GM18505 (cell line): ENCODE measurements around the gene DYSF.
"Not testable (repeated sequence)": the region's sequence is repeated elsewhere in the genome, so short reads cannot be mapped to it uniquely, and the experiment has no call there.

ENCODE experiments used
- ATAC-seq: cut with Tn5 transposase; IDR thresholded peaks from one replicate; pipeline ENCODE4 v1.9.1; 2021; ENCODE audit not compliant: unreplicated experiment
- POLR2A ChIP-seq: IDR thresholded peaks from 4 replicates; pipeline ENCODE4 v1.6.1; 2011; ENCODE audit warnings: borderline replicate concordance; ENCODE audit not compliant: insufficient read depth, insufficient read length; ENCODE audit errors: extremely low read depth

The DYSF gene

DNA sequence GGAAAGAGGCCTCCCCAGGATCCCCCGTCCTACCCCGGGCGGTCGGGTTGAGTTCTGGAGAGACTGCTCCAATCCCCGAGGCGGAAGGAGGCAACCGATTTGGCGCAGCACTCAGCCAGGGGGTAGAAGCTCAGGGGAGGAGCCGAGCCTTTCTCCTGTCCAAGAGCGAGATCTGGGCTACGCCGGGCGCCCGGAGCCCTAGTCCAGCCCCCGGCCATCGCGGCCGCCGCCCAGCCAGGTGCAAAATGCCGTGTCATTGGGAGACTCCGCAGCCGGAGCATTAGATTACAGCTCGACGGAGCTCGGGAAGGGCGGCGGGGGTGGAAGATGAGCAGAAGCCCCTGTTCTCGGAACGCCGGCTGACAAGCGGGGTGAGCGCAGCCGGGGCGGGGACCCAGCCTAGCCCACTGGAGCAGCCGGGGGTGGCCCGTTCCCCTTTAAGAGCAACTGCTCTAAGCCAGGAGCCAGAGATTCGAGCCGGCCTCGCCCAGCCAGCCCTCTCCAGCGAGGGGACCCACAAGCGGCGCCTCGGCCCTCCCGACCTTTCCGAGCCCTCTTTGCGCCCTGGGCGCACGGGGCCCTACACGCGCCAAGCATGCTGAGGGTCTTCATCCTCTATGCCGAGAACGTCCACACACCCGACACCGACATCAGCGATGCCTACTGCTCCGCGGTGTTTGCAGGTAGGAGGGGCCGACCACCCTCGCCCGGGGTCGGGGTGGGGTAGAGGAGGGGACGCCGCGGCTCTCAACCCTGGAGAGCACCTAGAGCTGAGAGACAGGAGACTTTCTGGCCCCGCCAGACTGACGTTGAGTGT is at the start of gene DYSF:
TSS of gene DYSF (plus strand) at position 158 of the 817 bp plus-strand sequence.
- no peak for ATAC-seq
- no peak for TF ChIP-seq POLR2A

DNA sequence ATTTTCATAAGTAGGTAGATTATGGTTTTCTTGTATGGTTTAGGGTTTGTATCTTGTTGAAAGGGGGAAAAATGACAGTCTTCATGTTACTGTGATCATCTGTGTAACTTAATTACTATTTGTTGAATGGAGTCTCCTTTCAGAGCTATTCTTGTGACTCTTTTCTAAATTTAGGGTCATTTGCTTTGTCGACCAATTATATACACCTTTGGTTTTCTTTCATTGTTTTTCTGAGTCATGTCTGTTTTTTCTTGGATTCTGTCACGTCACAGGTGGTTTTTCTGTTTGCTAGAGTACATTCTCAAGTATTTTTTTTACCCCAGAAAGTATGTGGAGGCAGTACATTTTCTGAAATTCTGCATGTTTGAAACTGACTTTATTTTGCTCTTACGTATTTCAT is 43.8 kb upstream of the DYSF start:
- no peak for TF ChIP-seq POLR2A
- no peak for ATAC-seq

DNA sequence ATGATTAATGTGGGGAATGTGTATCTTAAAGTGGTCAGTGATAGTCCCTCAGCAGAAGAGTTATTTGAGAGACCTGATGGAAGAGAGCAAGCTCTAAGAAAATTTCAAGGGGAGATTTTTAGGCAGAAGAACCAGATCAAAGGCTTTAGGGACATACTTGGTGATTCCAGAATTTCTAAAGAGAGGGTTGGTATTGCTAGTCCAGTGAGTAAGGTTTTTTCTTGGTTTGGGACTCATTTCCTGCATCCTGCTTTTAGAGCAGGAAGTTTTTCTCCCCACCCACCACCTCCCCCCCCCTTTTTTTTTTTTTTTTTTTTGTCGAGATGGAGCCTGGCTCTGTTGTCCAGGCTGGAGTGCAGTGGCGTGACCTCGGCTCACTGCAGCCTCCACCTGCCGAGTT is 42.7 kb upstream of the DYSF start:
- no peak for ATAC-seq
- TF ChIP-seq POLR2A, result no peak

DNA sequence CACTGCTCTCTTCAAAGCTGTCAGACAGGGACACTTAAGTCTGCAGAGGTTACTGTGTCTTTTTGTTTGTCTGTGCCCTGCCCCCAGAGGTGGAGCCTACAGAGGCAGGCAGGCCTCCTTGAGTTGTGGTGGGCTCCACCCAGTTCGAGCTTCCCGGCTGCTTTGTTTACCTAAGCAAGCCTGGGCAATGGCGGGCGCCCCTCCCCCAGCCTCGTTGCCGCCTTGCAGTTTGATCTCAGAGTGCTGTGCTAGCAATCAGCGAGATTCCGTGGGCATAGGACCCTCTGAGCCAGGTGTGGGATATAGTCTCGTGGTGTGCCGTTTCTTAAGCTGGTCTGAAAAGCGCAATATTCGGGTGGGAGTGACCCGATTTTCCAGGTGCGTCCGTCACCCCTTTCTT is 36.5 kb upstream of the DYSF start:
- ATAC-seq, result not testable (repeated sequence)

DNA sequence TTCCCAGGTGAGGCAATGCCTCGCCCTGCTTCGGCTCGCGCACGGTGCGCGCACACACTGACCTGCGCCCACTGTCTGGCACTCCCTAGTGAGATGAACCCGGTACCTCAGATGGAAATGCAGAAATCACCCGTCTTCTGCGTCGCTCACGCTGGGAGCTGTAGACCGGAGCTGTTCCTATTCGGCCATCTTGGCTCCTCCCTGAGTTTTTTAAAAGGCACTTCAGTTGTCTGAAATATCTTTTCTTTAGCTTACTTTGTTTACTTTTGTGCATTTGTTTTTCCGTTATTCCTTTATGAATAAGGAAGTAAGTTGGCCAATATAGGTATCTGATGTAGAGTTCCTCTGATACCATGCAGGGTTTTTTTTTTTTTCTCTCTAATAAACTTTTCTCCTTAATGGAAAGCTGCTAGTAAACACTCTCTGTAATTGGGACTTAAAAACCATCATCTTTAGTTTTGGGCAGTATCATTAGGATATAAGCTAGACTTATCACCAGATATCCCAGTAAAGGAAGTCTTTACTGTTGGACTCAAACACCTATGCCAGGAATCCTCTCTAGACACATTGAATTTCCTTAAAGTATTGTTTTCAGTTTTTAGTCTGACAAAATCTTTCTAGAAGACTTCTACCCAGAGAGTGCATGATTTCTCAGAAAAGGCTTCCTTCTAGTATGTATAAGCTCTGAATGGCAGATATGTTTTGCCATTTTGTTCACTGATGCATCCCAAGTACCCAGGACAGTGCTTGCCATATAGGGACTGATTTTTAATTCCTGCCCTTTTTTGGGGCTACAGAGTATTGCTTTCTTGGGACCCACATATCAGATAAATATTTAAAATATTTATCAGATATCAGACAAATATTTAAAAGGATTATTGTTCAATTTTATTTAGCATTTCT is 35.8 kb upstream of the DYSF start:
- TF ChIP-seq POLR2A, result no peak
- ATAC-seq, result no peak

DNA sequence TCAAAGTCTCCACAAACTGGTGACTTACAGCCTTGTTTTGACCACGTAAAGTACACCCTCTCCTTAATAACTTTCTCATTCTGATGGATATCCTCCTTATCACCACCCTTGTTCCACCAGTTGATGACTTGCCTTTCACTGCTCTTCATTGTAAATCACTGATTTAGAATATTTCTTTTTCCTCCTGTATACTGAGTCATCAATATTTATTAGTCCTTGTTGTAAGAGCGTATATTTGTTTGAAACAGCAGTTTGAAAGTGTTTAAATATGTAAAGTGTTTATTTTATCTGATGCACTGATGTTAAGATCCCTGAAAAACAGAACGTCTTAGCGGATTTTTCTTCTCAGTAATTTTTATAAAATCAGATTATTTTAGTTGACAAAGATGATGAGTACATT is 34.2 kb upstream of the DYSF start:
- no peak for ATAC-seq
- no peak for TF ChIP-seq POLR2A

DNA sequence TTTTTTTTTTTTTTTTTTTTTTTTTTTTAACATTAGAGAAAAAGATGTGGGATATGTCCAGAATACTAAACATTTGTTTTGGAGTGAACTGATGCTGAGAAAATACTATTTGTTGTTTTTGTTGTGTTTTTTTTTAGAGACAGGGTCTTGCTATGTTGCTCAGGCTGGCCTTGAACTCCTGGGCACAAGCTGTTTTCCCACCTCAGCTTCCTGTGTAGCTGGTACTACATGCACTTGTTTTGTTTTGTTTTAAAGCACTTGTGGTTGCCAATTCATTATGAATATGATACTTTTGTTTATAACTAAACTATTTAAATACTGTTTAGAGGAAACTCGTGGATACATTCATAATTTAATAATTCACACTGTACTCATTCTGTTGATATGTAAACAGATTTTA is 33.4 kb upstream of the DYSF start:
- ATAC-seq, result no peak
- no peak for TF ChIP-seq POLR2A

DNA sequence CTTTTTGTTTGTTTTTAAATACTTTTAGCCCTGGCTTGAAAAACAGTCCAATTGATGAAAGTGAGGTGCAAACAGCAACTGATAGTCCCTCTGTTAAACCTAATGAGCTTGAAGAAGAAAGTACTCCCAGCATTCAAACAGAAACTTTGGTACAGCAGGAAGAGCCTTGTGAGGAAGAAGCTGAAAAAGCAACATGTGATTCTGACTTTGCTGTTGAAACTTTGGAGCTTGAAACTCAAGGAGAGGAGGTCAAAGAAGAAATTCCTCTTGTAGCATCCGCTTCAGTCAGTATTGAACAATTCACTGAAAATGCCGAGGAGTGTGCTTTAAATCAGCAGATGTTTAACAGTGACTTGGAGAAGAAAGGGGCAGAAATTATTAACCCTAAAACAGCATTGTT is 30.6 kb upstream of the DYSF start:
- ATAC-seq, result no peak
- TF ChIP-seq POLR2A, result no peak

DNA sequence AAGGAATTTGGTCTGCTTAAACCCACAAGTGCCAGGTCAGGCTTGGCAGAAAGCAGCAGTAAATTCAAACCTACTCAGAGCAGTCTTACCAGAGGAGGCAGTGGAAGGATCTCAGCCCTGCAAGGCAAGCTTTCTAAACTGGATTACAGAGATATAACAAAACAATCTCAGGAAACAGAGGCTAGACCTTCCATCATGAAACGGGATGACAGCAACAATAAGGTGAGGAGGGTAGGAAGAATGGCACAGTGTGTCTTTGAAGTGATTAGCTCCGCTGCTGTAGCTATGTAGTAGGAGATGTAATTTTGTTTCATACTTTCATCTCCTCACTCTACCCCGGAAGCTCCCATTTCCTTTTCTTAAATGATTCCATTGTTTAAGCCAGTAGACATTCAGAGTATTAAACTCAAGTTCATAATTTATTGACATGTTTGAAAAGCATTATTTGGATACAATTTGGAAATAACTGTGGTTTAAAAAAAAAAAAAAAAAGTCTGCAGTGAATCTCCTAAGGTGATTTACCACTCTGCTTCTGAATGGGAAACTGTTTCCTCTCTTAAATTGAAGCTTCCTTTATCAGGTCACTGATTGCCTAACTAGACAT is 29.4 kb upstream of the DYSF start:
- no peak for ATAC-seq
- no peak for TF ChIP-seq POLR2A

DNA sequence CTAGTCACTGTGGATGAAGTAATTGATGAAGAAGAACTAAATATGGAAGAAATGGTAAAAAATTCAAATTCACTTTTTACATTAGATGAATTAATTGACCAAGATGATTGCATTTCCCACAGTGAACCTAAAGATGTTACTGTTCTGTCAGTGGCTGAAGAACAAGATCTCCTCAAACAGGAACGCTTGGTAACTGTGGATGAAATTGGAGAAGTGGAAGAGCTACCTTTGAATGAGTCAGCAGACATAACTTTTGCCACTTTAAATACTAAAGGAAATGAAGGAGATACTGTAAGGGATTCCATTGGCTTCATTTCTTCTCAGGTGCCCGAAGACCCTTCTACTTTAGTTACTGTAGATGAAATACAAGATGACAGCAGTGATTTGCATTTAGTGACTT is 26.6 kb upstream of the DYSF start:
- no peak for ATAC-seq
- no peak for TF ChIP-seq POLR2A

DNA sequence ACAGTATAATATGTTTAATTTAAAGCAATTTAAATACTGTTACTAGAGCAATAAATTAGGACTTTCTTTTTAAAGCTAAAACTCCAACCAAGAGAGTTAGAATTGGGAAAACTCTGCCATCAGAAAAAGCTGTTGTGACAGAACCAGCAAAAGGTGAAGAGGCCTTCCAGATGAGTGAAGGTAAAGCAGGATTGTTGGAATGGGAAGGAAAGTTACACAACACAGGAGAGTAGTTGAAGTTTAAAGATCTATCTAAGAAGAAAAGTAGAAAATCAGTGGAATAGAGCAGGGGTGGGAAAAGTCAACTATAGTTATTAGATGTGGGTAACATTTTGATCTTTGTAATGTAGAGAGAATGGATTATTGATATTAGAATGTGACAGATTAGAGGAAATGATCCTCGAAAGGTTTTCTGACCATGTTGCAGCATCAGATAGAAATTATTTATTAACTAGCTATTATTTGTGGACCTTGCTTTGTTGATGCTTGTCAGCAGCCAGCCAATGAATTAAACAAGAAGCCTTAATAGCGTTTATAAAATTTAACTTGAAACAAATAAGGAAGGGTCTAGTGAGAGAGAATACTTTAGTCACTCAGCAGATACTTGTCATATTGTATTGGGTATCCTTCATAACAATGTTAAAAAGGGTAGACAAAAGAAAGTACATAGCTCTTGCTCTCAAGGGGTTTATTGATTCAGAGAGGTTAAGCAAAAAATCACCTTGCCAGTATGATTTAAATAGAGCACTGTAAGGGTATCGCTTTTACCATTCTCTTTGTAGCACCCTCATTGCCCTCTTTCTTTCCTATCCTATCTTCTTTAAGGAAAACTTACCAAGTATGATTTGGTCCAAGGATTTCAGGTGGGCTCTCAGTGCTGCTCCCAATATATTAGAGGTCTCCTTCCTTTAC is 24.6 kb upstream of the DYSF start:
- TF ChIP-seq POLR2A, result no peak
- ATAC-seq, result no peak

DNA sequence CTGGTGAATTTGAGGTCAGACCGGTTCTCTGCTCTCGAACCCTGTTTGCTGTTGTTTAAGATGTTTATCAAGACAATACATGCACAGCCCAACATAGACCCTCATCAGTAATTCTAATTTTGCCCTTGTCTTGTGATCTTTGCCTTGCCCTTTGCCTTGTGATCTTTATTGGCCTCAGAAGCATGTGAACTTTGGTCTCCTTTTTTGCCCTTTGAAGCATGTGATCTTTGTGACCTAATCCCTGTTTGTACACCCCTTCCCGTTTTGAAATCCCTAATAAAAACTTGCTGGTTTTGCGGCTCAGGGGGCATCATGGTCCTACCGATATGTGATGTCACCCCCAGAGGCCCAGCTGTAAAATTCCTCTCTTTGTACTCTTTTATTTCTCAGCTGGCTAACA is 8.2 kb upstream of the DYSF start:
- ATAC-seq, result not testable (repeated sequence)

DNA sequence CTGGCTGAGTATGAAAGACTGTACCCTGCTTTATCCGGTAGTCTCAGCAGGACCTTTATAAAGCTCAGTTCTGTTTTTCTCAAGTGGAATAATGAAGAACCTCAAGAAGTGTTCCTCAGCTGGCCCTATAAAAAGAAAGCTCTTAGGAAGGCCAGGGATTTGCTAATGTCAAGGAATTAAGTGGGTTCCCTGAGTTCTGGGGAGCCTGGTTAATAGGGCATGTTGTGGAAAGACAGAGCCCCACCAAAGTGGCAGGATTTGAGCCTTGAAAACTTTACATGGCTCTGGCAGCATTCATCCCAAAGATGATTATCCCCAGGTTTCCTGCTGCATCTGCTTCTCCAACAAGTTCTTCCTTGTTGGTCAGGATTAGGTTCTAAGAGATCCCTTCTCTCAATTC is 6.9 kb upstream of the DYSF start:
- no peak for TF ChIP-seq POLR2A
- no peak for ATAC-seq

DNA sequence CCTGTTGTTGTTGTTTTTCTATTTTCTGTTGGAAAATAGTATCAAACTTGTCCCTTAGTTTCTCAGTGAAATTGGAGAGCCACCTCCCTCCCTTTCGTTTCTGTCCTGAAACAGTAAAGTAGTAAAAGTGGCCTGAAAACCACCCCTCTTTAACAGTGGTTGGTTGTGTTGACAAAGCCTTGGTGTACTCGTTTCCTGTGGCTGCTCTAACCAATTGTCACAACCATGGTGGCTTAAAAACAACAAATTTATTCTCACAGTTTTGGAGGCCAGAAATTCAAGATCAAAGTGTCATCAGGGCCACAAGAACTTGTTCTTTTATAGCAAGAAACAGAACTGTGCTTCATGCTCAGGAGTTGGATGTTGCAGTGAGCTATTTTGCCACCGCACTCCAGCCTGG is 4.0 kb upstream of the DYSF start:
- no peak for ATAC-seq
- no peak for TF ChIP-seq POLR2A

DNA sequence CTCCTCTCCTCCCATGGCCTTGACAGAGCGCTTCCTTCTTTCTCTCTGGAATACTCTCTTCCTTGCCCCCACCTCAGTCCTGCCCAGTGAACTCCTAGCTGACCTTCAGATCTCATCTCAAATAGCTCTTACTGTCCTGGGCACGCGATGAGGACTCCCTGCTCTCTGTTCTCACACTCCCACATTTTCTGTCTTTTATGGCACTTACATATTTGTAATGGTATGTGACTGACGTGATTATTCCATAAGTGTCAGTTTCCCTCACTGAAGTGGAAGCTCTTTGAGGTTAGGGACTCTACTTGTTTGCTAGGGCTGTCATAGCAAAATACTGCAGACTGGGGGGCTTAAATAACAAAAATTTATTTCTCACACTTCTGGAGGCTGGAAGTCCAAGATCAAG is 1.7 kb upstream of the DYSF start:
- no peak for ATAC-seq
- TF ChIP-seq POLR2A, result no peak
